Activated B cell treated with CpG ODN at 0.5 μM for 24 hours (primary cell): ENCODE data around the gene HEXD. TPM values are rescaled to one million over a fixed set of nuclear protein-coding genes. Genes with fewer than 3 reads are reported as not detected.

Source experiments
- ATAC-seq: fragments of 200-7000 bp; cut with Tn5 transposase; one replicate; pipeline ENCODE4 v1.10.0; 2021; ENCODE audit warnings: low read depth, mild to moderate bottlenecking, moderate library complexity
- CTCF ChIA-PET: fragments of 350-600 bp; sonication (Branson Sonifier 250); formaldehyde crosslinking; loops from one replicate; lab custom pipeline; 2021; ENCODE audit warnings: antibody characterized with exemption; lab: Charles Lee
- POLR2A ChIA-PET: fragments of 350-600 bp; sonication (Branson Sonifier 250); formaldehyde crosslinking; loops from one replicate; lab custom pipeline; 2021; ENCODE audit warnings: antibody characterized with exemption; lab: Charles Lee
- DNase-seq: peaks from one replicate; pipeline ENCODE4 v3.0.0; 2022
- H3K27ac Mint-ChIP-seq: one replicate; pipeline ENCODE4 v1.8.0; 2020; ENCODE audit warnings: mixed read lengths
- H3K27me3 Mint-ChIP-seq: one replicate; pipeline ENCODE4 v1.8.0; 2021; ENCODE audit warnings: mixed read lengths
- H3K36me3 Mint-ChIP-seq: one replicate; pipeline ENCODE4 v1.8.0; 2021; ENCODE audit warnings: low read depth, mixed read lengths
- H3K4me1 Mint-ChIP-seq: one replicate; pipeline ENCODE4 v1.8.0; 2021; ENCODE audit warnings: mixed read lengths
- H3K4me3 Mint-ChIP-seq: one replicate; pipeline ENCODE4 v1.8.0; 2020; ENCODE audit warnings: mild to moderate bottlenecking, mixed read lengths
- H3K9me3 Mint-ChIP-seq: one replicate; pipeline ENCODE4 v1.8.0; 2020; ENCODE audit warnings: mixed read lengths
- CTCF ChIP-seq: fragments of 200-600 bp; IDR thresholded peaks from one replicate; pipeline ENCODE4 v1.8.0; 2022; ENCODE audit warnings: antibody characterized with exemption, mild to moderate bottlenecking
- intact Hi-C: fragments of 100-400 bp; cut with micrococcal nuclease; formaldehyde crosslinking; loops from one replicate; pipeline ENCODE4 v1.15.1; 2024
- total RNA-seq: library from RNA; stranded (reverse); gene quantifications from 2 replicates; pipeline ENCODE4 v1.2.3, GENCODE V29; 2022

Gene HEXD
- total RNA-seq, 1 donor from 2014 or later = 88.8 TPM

- ChIA-PET POLR2A (interaction anchor here (0.8 to 7.5 kb wide), 4 partner anchors 7 to 26 kb away, joined by 3 to 130 read pairs (median 6); no protein-coding TSS in a partner anchor), CTCF (no interaction called here)
- H3K4me1 Mint-ChIP-seq = peaks cover 62% of the 10 kb centered on the region
- no peak for TF ChIP-seq CTCF
- DNase-seq (no peak), ATAC-seq (no peak)
- intact Hi-C loops = no loop called here
- no peaks in the 10 kb centered on the region for H3K9me3 Mint-ChIP-seq
- H3K36me3 Mint-ChIP-seq = peaks cover 59% of the 10 kb centered on the region
- no peaks in the 10 kb centered on the region for H3K27me3 Mint-ChIP-seq
- H3K27ac Mint-ChIP-seq = no peak overlapping the region
- H3K4me3 Mint-ChIP-seq = no peak overlapping the region
Observed at GRCh38 chr17:82444284-82444893, 26.2 kb downstream of the HEXD start.

DNA sequence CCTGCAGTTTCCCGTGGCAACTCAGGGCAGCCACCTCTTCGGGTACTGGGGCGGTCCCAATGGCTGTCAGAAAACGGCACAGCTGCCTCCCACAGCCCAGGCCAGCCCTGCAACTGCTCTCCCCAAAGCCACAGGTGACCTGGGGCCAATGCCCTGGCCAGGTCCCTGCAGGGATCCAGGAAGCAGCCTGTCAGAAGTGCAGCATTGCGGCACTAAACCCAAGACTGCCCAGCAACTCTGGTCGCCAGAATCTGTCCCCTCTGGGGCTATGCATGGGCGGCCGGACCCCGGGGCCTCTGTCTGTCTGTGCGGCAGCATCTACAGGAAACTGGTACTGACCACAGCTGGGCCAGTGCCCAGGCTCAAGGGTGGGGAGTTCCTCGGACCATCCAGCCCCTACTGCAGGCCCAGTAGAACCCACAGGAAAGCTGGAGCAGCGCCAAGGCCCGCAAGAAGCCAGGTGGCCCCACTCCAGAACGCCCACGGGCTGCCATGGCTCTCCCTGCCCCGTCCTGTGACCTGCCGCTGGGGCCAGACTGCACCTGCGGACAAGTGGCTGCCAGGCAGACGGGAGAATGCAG lies 26.9 kb downstream of the HEXD start:
- Mint-ChIP-seq H3K4me1 (peaks cover 60% of the 10 kb centered on the region), H3K27me3 (no peaks in the 10 kb centered on the region), H3K9me3 (no peaks in the 10 kb centered on the region), H3K27ac (no peak overlapping the region), H3K36me3 (peaks cover 65% of the 10 kb centered on the region), H3K4me3 (no peak overlapping the region)
- DNase-seq = no peak
- ChIA-PET CTCF (no interaction called here), POLR2A (interaction anchor here (7.5 kb wide), 1 partner anchor 7 kb away, joined by 130 read pairs; no protein-coding TSS in a partner anchor)
- TF ChIP-seq CTCF = no peak
- ATAC-seq = no peak
- intact Hi-C loops = no loop called here

GRCh38 chr17:82445542-82445941 lies 27.4 kb downstream of the HEXD start:
- no peaks in the 10 kb centered on the region for H3K27me3 Mint-ChIP-seq
- DNase-seq (no peak), ATAC-seq (no peak)
- POLR2A ChIA-PET = interaction anchor here (0.6 to 7.5 kb wide), 2 partner anchors 8 to 17 kb away, joined by 3 to 130 read pairs; no protein-coding TSS in a partner anchor
- CTCF ChIA-PET = no interaction called here
- no peak for TF ChIP-seq CTCF
- H3K4me3 Mint-ChIP-seq = no peak overlapping the region
- H3K27ac Mint-ChIP-seq = peak overlapping the region; percentile 12
- H3K36me3 Mint-ChIP-seq = peaks cover 60% of the 10 kb centered on the region
- H3K4me1 Mint-ChIP-seq = peaks cover 55% of the 10 kb centered on the region
- H3K9me3 Mint-ChIP-seq = no peaks in the 10 kb centered on the region
- intact Hi-C loops = no loop called here

DNA sequence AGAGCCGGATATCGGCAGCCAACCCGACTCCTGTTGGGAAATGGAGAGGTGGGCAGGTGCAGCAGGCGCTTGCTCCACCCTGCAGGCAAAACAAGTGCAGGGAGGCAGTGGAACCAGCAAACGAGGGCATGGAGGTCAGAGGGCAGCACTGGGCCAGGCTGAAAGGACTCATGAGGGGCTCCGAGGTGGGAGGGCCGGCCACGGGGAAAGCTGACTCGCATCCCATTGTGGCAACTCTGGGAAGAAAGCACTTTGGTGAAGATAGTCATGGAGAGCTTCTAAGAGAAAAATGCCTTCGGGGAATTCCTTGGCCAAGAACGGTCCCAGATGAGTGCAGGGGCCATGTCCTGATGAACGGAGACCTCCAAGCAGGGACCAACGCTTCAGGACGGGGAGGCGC lies 28.0 kb downstream of the HEXD start:
- POLR2A ChIA-PET = interaction anchor here (0.6 to 7.5 kb wide), 3 partner anchors 8 to 18 kb away, joined by 3 to 130 read pairs (median 3); no protein-coding TSS in a partner anchor
- H3K36me3 Mint-ChIP-seq = peaks cover 56% of the 10 kb centered on the region
- no peaks in the 10 kb centered on the region for H3K9me3 Mint-ChIP-seq
- no peak for TF ChIP-seq CTCF
- peaks cover 54% of the 10 kb centered on the region for H3K4me1 Mint-ChIP-seq
- CTCF ChIA-PET = interaction anchor here (0.7 kb wide), 1 partner anchor 100 kb away, joined by 3 read pairs; no protein-coding TSS in a partner anchor
- H3K4me3 Mint-ChIP-seq = no peak overlapping the region
- ATAC-seq (no peak), DNase-seq (no peak)
- intact Hi-C loops = no loop called here
- peak overlapping the region; percentile 56 for H3K27ac Mint-ChIP-seq
- H3K27me3 Mint-ChIP-seq = no peaks in the 10 kb centered on the region

DNA sequence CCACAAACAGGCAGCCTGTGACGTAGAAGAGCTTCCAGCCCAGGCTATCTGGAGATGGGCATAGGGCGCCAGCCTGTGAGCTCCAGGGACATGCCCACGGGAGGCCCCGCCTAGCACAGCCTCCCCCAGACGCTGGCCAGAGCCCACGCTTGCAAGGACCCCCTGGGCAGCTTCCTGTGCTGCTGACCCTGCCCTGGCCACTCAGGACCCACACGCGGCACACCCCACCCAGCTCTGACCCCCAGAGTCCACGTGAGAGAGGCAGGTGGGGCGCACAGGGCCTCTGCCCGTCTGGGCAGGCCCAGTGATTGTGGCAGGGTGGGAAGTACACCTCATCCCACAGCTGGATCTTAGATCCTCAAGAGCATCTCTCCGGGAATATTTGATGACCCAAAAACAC lies 28.5 kb downstream of the HEXD start:
- CTCF ChIA-PET = interaction anchor here (0.7 kb wide), 1 partner anchor 100 kb away, joined by 3 read pairs; no protein-coding TSS in a partner anchor
- peak overlapping the region; percentile 56 for H3K27ac Mint-ChIP-seq
- H3K4me3 Mint-ChIP-seq = no peak overlapping the region

More for the DNA sequence above, 28.5 kb downstream of the HEXD start:
- no peak for DNase-seq
- intact Hi-C loops = no loop called here
- H3K27me3 Mint-ChIP-seq = no peaks in the 10 kb centered on the region
- ATAC-seq = no peak
- TF ChIP-seq CTCF = no peak
- no peaks in the 10 kb centered on the region for H3K9me3 Mint-ChIP-seq
- peaks cover 56% of the 10 kb centered on the region for H3K36me3 Mint-ChIP-seq
- H3K4me1 Mint-ChIP-seq = peaks cover 53% of the 10 kb centered on the region
- POLR2A ChIA-PET = interaction anchor here (0.7 to 7.5 kb wide), 4 partner anchors 8 to 21 kb away, joined by 3 to 130 read pairs (median 52); partner anchors contain the start of gene NARF
